ENCODE data around the gene TMEM129.

- no peak for TF ChIP-seq CTCF (conservative IDR thresholded peaks at IDR 0.05; ENCODE audit: low read length)
- TF ChIP-seq EZH2phosphoT487 (IDR thresholded peaks at IDR 0.05; ENCODE audit: borderline replicate concordance, low read depth, low read length): no peak
Observed at GRCh38 chr4:1731180-1731579, 10.1 kb upstream of the TMEM129 start.

Data from OCI-LY7 (cell line).